Measurements from ENCODE around the gene KCNJ12. TPM values are rescaled to one million over a fixed set of nuclear protein-coding genes. Genes with fewer than 3 reads are reported as not detected.
"Not testable (repeated sequence)": the region's sequence is repeated elsewhere in the genome, so short reads cannot be mapped to it uniquely, and the experiment has no call there.

Gene KCNJ12
- total RNA-seq, 1 donor from 2014 or later = 0.76 TPM

DNA sequence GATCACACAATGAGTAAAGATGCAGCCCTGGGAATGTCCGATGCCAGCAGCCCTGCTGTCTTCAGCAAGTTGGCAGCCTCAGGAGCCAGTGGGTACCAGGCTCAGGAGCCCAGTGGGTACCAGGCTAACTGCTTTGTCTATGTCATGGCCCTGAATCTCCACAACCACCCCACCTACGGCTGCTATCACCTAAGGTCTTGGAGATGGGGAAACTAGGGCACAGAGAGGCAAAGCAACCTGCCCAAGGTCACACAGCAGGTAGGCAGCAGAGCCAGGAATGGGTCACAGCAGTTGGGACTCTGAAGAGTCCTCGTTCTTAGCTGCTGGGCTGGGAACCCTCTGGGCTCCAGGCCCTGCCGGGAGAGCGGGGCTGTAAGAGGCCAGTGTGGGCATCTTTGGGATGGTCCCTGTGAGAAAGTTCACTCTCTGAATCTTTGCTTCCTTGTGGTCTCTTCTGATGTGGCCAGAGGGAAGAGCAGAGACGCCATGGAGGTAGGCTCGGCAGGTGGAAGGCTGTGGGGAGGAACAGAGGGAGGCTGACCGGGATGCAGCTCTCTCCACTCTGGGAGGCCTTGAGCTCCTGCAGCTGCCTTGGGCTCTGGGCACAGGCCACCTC lies 34.1 kb upstream of the KCNJ12 start:
- not testable (repeated sequence) for H3K27ac Mint-ChIP-seq; DNase-seq (ENCODE audit: low spot score in 2 of 2, unreplicated experiment in 2 of 2); H3K9me3 Mint-ChIP-seq; H3K4me3 Mint-ChIP-seq; H3K4me1 Mint-ChIP-seq; H3K27me3 Mint-ChIP-seq (ENCODE audit: low read depth); H3K36me3 Mint-ChIP-seq

DNA sequence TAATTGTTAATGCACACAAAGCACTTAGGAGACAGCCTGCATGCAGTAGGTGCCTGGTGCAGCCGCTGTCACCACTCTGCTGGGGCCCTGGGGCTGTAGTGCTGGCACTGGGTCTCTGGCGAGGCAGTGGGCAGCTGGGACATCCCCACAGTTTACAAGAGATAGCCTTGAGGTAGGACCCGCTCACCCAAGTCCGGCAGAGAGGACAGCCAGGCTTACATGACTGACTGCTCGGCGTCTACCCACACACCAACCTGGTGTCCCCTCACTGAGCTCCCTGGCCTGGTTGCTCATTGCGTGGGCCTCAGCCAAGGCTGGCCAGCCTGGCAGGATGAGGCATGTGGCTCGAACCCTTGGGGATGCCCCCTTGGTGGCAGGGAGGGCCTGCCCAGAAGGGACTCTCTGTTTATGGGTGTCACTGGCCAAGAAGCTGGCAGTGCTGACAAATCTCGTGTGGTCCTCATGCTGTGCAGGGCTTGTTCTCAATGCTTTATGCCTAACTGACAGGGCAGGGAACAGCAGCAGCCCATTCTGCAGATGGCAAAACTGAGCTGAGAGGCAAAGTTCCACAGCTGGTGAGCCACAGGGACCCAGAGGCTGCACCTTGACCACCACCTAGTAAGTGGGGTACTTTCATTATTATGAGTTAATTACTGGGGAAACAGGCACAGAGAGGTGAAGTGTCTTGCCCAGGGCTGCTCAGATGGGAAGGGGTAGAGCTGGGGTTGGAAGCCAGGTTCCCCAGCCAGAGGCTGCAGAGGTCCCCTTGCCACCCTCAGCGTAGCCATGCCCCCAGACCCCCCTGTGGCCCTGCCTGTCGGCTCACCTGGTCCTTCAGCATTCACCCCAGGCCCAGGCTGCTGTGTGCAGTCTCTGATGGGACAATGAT lies 32.9 kb upstream of the KCNJ12 start:
- H3K36me3 Mint-ChIP-seq; H3K27ac Mint-ChIP-seq; H3K4me3 Mint-ChIP-seq; H3K9me3 Mint-ChIP-seq; H3K27me3 Mint-ChIP-seq (ENCODE audit: low read depth); DNase-seq (ENCODE audit: low spot score in 2 of 2, unreplicated experiment in 2 of 2); H3K4me1 Mint-ChIP-seq: not testable (repeated sequence)

GRCh38 chr17:21344801-21345200 lies 31.4 kb upstream of the KCNJ12 start:
- DNase-seq (ENCODE audit: low spot score in 2 of 2, unreplicated experiment in 2 of 2); H3K27me3 Mint-ChIP-seq (ENCODE audit: low read depth): not testable (repeated sequence)

DNA sequence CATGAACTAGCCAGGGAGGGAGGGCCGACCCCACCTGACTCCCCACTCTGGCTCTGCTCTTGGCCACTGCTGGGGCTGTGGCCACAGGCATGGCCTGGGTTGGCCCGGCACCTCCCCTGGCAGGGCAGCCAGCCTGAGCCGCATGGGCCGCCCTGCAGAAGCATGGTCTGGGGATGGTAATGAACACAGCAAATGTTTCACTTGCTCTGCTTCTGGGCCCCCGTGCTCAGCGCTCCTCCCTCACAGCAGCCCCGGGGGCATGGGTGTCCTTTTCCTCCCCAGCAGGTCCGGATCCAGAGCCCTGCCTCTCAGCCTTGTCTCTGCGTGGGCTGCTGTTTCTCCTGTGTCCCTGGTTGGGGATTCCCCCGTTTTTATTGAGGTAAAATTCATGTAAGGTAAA lies 30.9 kb upstream of the KCNJ12 start:
- no peak for TF ChIP-seq CTCF (IDR thresholded peaks at IDR 0.05; ENCODE audit: unreplicated experiment)
- Mint-ChIP-seq H3K27ac (no peak overlapping the region), H3K4me1 (peaks cover 4% of the 10 kb centered on the region), H3K36me3 (no peaks in the 10 kb centered on the region), H3K9me3 (no peaks in the 10 kb centered on the region), H3K4me3 (no peak overlapping the region), H3K27me3 (ENCODE audit: low read depth) (no peaks in the 10 kb centered on the region)
- DNase-seq (ENCODE audit: low spot score in 2 of 2, unreplicated experiment in 2 of 2) = no peak

More at GRCh38 chr17:21344801-21345200, 31.4 kb upstream of the KCNJ12 start:
- H3K9me3 Mint-ChIP-seq, H3K4me1 Mint-ChIP-seq, H3K4me3 Mint-ChIP-seq, H3K27ac Mint-ChIP-seq, H3K36me3 Mint-ChIP-seq: not testable (repeated sequence)

GRCh38 chr17:21346107-21346506 lies 30.1 kb upstream of the KCNJ12 start:
- not testable (repeated sequence) for DNase-seq (ENCODE audit: low spot score in 2 of 2, unreplicated experiment in 2 of 2); H3K36me3 Mint-ChIP-seq; H3K27me3 Mint-ChIP-seq (ENCODE audit: low read depth); H3K27ac Mint-ChIP-seq; H3K4me1 Mint-ChIP-seq; H3K9me3 Mint-ChIP-seq; H3K4me3 Mint-ChIP-seq

GRCh38 chr17:21346651-21347250 lies 29.4 kb upstream of the KCNJ12 start:
- not testable (repeated sequence) for H3K27me3 Mint-ChIP-seq (ENCODE audit: low read depth); H3K36me3 Mint-ChIP-seq; H3K4me3 Mint-ChIP-seq; H3K9me3 Mint-ChIP-seq; DNase-seq (ENCODE audit: low spot score in 2 of 2, unreplicated experiment in 2 of 2); H3K27ac Mint-ChIP-seq; H3K4me1 Mint-ChIP-seq

DNA sequence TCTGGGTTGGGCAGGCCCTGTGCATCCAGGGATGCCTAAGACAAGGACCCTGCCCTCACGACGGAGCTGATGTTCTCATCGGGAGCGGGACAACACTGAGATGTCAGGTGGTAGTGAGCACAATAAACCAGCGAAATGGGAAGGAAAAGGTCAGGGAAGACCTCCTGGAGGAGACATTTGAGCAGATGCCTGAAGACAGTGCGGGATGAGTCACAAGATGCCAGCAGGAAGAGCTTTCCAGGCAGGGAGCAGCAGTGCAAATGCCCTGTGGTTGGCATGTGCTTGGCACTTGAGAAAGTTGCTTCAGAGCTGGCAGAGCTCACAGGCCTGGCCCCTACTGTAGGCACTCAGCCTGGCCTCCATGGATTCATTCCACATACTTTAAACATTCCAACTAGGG lies 28.5 kb upstream of the KCNJ12 start:
- H3K36me3 Mint-ChIP-seq; DNase-seq (ENCODE audit: low spot score in 2 of 2, unreplicated experiment in 2 of 2); H3K4me3 Mint-ChIP-seq; H3K9me3 Mint-ChIP-seq; H3K4me1 Mint-ChIP-seq; H3K27me3 Mint-ChIP-seq (ENCODE audit: low read depth); H3K27ac Mint-ChIP-seq: not testable (repeated sequence)

DNA sequence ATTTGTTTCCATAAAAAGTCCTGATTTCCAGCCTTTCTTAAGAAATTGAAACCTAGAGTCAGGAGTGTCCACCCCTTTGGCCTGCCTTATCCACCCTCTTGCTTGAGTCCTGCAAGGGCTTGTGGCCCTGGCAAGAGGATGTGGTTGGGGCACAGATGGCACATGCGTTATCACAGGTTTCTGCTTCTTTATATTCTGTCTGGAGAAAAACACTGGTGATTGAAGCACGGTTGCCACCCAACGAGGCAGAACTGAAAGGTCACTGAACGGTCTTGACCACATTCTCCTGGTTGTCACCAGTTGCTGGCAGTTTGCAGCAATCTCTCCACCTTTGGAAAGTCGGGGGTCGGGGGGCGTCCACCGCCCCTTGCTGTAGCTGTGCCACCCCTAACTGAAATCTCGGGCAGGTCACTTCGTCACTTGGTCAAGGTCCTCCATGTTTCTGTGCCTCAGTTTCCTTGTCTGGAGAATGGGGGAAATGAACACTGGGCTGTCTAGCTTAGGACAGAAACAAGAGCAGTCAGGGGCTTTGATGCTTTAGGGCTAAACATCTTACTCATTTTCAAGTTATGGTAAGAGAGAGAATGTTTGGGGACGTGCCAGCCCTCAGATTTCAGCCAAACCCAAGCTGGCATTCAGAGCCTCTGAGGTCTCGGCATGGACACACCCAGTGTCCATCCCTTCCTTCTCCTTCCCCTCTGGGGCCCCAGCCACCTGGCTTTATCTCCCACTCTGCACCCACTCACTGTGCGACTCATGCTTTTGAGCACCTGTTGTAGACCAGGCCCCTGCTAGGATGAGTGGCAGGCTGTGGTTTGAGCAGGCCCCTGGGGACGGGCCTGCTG lies 27.9 kb upstream of the KCNJ12 start:
- not testable (repeated sequence) for H3K9me3 Mint-ChIP-seq; H3K4me3 Mint-ChIP-seq; H3K4me1 Mint-ChIP-seq; H3K27ac Mint-ChIP-seq; H3K27me3 Mint-ChIP-seq (ENCODE audit: low read depth); H3K36me3 Mint-ChIP-seq; DNase-seq (ENCODE audit: low spot score in 2 of 2, unreplicated experiment in 2 of 2)

DNA sequence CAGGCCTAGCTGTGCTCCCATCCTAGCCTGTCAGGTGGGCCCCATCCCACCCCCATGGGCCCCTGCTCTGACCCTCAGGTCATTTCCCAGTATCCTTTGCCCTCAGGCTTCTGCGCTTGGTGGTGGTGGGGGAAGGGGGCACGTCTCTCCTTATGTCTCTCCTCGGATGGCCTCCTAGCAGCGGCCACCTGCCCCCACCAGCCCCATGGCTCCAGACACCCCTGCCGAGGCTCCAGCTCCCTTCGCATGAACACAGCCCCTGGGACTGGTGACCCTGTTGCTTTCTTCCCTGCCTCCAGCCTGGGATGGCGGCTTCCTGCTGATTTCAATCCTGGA lies 27.3 kb upstream of the KCNJ12 start:
- H3K27me3 Mint-ChIP-seq (ENCODE audit: low read depth); DNase-seq (ENCODE audit: low spot score in 2 of 2, unreplicated experiment in 2 of 2); H3K4me3 Mint-ChIP-seq; H3K27ac Mint-ChIP-seq; H3K4me1 Mint-ChIP-seq; H3K9me3 Mint-ChIP-seq; H3K36me3 Mint-ChIP-seq: not testable (repeated sequence)

DNA sequence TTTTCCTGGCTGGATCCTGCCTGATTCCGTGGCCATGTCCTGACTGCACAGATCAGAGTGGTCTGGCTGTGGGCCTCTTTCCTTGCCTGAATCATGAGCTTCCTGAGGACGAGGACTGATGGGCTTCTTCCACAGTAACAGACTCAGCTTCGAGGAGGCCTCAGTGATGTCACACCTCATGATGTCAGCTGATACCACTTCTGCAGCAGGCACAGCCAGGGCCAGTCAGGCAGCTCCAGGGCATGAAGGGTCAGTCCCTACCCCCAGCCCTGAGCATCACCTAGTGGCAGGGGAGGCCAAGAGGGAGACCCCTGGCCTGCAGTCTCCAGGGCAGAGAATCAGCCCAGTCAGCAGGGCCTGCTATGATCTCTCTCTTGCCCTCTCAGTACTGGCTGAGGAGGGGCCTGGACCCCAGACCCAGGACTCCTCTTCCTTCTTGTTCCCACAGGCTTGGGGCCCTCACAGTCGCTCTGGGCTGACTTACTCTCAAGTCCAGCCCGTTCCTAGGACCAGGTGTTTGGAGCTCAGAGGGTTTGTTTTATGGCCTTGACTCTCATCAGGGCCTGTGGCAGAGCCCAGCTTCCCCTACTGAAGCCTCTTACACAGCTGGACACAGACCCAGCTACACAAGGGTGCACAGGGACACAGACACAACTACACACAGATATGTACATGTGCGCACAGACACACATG lies 26.7 kb upstream of the KCNJ12 start:
- H3K4me3 Mint-ChIP-seq; H3K27ac Mint-ChIP-seq; DNase-seq (ENCODE audit: low spot score in 2 of 2, unreplicated experiment in 2 of 2); H3K9me3 Mint-ChIP-seq; H3K27me3 Mint-ChIP-seq (ENCODE audit: low read depth); H3K36me3 Mint-ChIP-seq; H3K4me1 Mint-ChIP-seq: not testable (repeated sequence)

GRCh38 chr17:21350495-21350894 lies 25.7 kb upstream of the KCNJ12 start:
- not testable (repeated sequence) for H3K4me3 Mint-ChIP-seq; DNase-seq (ENCODE audit: low spot score in 2 of 2, unreplicated experiment in 2 of 2); H3K27ac Mint-ChIP-seq; H3K4me1 Mint-ChIP-seq; H3K36me3 Mint-ChIP-seq; H3K9me3 Mint-ChIP-seq; H3K27me3 Mint-ChIP-seq (ENCODE audit: low read depth)

Data from mesothelial cell of epicardium (in vitro differentiated cells).